Stimulated activated CD4-positive, alpha-beta T cell treated with anti-CD3 and anti-CD28 coated beads, Interleukin-1b, Interleukin-23, amount 100 ng/mL, for 48 hours (primary cell): ENCODE data around the gene EFNB3.

Experiments used
- DNase-seq: peaks from one replicate; pipeline ENCODE4 v3.0.0-alpha.2; 2020

Gene EFNB3

DNA sequence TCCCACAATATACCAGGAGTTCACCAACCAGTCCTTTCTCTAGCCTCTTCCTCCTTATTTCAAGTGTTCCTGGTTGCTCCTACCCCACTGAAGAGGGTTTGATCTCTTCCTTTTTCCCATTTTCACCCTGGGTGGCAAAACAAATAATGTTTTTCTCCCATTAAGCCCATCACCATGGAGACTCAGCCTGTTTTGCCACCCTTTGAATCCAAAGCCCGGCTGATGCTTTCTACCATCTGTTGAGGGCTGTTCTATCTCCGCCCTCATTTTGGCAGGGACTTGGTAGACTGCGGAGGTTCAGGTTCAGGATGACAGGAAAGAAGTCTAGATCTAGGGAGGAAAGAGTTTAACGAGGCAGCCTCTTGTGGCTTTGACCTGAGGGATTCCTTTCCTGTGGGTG, 15.1 kb downstream of the EFNB3 start:
- no peak for DNase-seq

DNA sequence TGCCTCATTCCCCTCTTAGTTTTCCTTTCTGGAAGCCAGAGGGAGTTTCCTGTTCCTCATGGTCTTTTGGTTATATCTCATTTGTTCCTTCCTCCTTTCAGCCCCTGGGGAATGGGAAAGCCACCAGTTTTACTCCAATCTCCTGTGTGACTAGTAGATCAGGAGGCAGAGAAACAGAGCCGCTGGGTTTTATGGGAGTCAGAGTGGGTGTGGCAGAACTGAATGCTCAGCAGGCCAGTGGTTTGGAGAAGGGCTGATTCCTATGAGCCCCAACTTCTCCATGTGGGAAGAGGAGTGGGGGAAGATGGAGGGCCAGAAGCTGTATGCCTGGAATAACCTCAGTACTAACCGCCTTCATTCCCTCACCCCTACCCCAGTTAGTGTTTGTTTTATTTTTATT, 16.6 kb downstream of the EFNB3 start:
- DNase-seq = no peak

DNA sequence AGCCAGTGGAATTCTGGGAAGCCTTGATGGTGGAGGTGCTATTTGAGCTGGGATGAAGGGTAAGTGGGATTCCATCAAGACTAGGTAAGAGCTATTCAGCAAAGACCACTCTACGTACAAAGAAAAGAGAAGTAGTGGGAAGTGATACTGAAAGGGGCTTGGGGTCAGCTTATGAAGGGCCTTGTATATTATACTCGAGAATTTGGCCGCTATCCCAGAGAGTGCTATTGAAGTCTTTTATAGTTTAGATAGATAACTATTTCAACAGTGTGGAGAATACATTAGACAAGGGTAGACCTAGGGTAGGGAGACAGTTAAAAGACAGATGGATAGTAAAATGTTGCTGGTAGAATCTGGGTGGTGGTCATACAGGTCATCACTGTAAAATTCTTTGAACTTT, 22.9 kb downstream of the EFNB3 start:
- DNase-seq = no peak

DNA sequence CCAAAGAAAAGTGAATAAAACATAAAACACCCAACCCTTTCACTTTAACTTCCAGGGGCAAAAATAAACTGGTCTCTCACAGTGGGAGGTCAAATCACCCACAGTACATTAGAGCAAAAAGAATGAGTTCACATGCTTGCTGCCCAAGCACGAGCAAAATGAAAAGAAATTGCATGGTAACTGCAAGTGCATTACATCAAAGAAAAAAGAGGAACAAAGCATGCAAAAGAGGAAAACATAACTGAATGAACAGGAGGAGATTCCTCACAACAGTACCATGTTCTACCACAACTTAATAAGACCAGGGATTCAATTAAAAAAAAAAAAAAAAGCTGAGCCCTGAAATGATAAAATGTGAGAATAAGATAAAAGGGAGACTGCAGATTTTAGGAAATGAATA, 24.8 kb downstream of the EFNB3 start:
- no peak for DNase-seq

DNA sequence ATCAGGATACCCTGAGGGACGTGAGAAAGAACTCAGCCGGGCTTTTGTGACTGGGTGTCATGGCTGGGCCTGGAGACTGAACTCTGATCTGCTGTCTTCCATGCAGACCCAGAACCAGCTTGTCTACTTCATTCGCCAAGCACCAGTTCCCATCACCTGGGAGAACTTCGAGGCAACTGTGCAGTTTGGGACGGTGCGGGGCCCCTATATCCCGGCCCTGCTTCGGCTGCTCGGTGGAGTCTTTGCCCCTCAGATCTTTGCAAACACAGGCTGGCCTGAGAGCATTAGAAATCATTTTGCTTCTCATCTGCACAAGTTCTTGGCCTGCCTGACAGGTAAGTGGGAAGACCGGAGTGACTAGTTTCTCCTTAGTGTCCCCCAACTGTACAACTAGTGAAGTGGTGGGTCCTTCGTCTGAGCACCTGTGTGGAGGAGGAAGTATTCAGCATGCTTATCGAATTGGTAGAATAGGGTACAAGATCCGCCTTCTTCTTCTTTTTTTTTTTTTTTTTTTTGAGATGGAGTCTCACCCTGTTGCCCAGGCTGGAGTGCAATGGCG, 28.1 kb downstream of the EFNB3 start:
- DNase-seq = no peak

DNA sequence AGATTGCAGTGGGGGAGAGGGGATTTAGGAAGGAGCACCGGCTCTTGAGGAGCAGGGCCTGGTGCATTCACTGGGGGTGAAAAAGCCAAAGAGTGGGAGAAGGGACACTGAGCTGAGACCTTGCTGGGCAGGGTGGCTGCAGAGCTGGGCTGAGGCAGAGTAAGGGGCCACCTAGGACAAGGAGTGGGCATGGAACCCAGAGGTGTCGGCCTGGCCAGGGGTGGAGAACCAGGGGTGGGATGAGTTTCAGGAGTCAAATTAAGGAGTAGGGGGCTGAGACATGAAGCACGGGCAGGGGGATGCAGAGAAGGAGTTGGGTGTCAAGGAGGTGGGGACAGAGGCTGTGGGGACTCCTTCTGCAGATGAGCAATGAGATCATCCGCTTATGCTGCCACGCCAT, 32.6 kb downstream of the EFNB3 start:
- no peak for DNase-seq

DNA sequence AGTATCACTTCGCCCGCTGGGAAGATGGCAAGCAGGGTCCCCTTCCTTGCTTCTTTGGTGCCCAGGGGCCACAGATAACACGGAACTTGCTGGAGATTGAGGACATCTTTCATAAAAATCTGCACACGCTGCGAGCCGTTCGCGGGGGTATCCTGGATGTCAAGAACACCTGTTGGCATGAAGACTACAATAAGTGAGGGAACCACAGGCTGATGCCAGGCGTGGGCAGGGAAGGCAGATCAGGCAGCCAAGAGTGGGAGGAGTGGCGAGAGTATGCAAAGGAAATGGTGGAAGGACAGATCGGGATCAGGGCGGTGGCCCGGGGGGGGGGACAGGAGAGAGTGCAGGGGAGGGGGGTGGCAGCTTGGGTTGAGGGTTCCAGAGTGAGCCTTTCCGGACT, 34.7 kb downstream of the EFNB3 start:
- no peak for DNase-seq

DNA sequence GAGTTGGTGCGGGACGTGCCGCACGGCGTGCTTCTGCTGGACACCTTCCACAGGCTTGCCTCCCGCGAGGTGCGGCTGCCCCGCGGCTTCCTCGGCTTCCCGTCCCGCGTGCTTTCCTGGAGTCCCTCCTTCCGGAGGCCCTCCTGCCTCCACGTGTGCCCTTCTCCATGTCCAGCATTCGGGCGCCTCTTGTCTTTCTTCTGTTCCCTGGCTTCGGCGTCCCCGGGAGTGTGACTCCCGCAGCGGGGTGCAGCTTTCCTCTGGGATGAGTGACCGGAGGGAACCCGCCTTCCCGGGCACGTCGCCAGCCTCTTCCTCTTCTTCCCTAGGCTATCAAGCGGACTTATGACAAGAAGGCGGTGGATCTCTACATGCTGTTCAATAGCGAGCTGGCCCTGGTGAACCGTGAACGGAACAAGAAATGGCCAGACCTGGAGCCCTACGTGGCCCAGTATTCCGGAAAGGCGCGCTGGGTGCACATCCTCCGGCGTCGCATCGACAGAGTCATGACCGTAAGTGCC, 35.5 kb downstream of the EFNB3 start:
- no peak for DNase-seq

DNA sequence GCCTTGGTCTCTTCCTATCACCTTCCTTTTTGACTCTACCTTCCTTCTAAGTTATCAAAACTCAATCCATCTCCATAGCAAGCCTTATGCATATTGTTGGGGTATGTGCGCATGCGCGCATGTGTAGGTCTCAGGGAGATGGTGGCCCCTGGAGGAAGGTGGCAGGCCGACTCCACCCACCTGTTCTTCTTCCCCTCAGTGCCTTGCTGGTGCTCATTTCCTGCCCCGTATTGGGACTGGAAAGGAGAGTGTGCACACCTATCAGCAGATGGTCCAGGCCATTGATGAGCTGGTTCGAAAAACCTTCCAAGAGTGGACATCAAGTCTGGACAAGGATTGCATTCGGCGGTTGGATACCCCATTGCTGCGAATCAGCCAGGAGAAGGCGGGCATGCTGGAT, 37.7 kb downstream of the EFNB3 start:
- no peak for DNase-seq

DNA sequence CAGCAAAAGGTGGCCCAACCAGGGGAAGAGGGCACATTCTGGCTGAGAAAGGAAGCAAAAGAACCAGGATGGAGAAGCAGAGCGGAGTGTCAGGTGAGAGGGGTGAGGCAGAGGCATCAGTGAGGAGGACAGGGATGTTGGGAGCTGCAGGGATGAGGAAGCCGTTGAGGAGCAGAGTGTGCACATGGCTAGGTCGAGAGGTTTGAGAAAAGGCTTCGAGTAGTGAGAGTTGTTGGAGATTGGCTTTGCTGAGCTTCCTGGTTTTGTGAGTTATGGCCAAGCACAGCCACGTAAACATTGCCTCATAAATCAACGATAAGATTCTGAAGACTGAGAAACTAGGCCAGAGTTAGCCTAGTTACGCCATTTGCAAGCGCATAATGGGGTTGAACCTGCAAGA, 39.4 kb downstream of the EFNB3 start:
- DNase-seq = no peak

DNA sequence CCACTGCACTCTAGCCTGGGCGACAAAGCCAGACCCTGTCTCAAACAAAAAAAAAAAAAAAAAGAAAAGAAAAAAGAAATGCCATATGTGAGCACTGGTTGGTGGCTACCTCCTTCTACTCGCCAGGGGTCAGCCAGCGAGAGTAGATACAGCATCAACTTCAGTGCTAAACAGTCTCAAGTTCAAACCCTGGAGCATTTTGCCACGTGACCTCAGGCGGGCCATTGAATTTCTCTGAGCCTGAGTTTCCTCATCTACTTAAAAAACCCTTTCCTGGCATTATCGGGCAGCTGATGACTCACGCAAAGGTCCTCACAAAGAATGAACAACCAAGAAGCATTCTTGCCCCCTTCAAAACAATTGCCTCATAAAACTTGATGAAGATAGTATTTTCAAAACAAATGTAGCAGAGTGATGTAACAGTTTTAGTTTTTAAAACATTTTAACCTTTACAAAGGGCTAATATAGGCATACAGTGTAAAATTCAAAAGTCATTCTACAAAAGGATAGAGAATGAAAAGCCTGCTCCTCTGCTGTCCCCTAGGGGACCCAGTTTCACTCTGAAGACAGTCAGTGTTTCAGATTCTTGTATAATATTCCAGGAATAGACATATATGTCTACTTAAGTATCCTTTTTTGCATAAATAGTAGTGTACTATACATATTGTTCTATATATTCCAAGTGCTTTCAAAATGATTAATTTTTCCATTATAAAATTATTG, 40.9 kb downstream of the EFNB3 start:
- no peak for DNase-seq

DNA sequence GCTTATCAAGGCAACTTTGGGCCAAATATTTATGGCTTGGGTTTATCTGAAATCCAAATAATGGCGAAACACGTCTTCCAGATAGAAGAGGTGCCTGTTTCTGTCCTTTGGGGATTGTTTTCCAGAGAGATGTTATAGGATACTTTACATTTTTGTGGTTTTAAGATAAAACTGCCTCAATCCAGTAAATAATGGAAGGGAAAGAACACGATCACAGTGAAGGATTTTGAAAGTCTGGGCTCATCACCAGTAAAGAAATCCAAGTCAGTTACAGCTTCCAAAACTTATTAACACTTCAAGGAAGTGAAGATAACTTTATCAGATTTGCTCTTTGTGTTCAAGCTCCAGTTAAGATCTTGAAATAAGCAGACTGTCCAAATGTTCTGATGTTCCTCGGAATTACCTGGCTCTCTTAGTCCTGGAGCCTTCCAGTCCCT, 42.7 kb downstream of the EFNB3 start:
- DNase-seq = no peak

DNA sequence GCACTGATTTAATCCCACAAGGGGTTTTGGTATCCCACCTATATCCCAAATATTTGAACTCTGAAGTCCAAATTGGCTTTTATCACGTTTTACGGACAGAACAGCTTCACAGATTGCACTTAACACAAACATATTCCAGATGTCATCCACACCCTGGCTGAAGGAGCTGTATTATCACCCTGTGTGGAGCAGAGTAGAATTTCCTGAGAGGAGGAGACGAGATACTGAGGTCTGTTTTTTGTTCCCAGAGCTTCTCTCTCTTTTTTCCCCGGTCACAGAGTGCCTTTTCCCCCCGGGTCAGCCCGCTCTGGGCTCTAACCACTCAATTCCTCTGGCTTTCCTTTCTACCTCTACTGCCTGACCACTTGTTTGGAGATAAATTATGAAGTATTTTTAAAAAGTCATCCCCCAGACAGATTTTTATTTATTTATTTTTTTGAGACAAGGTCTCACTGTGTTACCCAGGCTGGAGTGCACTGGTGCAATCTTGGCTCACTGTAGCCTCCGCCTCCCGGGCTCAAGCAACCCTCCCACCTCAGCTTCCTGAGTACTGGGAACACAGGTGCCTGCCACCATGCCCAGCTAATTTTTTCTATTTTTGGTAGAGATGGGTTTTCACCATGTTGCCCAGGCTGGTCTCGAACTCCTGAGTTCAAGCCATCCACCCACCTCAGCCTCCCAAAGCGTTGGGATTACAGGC, 43.2 kb downstream of the EFNB3 start:
- DNase-seq = no peak

DNA sequence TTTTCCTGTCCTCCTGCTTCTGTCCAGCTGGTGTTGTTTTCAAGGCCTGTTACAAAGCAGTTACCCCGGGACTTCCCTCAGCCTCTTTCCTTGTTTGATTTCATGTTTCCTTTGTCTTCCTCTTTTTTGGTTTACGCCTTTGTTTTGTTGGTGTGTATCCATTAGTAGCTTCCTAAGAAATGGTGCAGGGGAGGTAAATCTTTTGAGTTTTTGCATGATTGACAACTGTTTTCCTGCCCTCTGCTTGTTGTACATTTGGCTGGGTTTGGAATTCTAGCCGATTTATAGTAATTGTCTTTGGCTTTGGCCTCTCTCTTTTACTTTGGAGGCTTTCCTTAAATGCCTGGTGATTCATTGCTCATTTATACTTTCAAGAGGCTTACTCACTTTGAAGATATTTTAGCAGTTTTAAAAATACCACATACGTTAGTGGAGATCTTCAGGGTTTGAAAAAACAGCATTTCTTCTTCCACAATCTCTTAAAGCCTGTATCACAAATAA, 45.4 kb downstream of the EFNB3 start:
- no peak for DNase-seq

DNA sequence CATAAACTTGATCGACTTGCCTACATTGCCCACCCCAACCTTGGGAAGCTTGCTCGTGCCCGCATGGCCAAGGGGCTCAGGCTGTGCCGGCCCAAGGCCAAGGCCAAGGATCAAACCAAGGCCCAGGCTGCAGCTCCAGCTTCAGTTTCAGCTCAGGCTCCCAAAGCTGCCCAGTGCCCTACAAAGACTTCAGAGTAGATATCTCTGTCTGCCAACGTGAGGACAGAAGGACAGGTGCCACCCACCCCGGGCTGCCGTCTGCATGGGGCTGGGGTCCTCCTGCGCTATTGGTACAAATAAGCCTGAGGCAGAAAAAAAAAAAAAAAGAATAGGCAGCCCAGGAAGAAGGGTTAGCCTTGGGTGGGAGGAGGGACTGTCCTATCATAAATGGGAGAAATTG, 49.7 kb downstream of the EFNB3 start:
- no peak for DNase-seq

DNA sequence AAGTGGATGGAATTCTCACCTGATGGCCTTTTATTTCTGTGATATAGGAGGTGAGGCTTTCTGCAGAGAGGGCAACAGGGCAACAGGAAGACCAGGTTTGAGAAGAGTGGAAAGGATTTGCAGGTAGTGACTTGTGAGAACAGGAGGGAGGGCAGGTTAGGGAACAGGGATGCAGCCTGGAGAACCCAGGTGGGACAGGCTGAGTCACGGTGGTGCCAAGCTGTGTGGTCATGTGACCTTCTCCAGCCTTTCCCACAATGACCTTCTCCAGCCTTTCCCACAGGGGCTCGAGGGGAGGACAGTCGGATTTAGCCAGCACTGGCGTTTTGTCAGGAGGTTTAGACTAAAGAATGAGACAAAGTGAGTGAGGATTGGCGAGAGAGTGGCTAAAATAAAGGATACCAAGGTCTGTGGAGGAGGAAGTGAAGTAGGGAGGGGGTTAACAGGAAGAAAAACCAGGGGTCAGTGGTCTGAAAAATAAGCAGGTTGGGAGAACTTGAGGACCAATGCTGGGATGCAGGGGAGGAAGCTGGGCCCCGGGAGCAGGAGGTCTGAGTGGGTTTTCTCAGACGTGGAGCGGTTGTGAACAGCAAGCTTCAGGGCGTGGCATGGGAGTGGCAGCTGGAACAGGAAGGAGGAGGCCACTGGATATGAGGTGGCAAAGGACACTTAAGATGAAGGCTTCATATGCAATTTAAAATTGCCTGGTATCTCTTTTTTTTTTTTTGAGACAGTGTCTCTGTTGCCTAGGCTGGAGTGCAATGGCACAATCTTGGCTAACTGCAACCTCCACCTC, 50.3 kb downstream of the EFNB3 start:
- no peak for DNase-seq

DNA sequence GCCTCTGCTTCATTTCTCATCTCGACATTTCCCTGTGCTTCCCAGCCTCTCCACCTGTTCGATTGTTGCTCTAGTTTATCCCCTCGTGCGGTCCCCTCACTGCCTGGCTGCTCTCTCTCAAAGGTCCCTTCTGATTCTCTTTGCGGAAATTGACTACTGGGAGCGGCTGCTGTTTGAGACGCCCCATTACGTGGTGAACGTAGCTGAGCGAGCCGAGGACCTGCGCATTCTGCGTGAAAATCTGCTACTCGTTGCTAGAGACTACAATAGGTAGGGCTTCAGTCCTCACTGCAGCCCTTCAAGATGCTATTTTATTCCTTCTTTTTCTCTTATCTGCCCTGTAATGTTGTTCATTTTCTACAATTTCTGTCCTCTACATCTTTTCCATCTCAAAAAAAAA, 52.0 kb downstream of the EFNB3 start:
- no peak for DNase-seq
